IPS-20b (cell line): ENCODE measurements around the gene PLK5.

Source experiments
- H3K27ac ChIP-seq: one replicate; pipeline ENCODE4 v1.5.1; 2013; ENCODE audit warnings: low read length
- H3K27me3 ChIP-seq: 2 replicates; pipeline ENCODE4 v1.6.1; 2013; ENCODE audit warnings: mild to moderate bottlenecking, low read length, inconsistent platforms; ENCODE audit not compliant: insufficient read depth
- H3K36me3 ChIP-seq: 2 replicates; pipeline ENCODE4 v1.6.1; 2013; ENCODE audit warnings: low read depth, mild to moderate bottlenecking, inconsistent platforms, low read length, moderate library complexity; ENCODE audit not compliant: insufficient read depth
- H3K4me1 ChIP-seq: 2 replicates; pipeline ENCODE4 v1.6.1; 2013; ENCODE audit warnings: mild to moderate bottlenecking, control low read depth, inconsistent platforms, low read length, moderate library complexity; ENCODE audit not compliant: insufficient read depth
- H3K4me3 ChIP-seq: 2 replicates; pipeline ENCODE4 v1.5.1; 2013; ENCODE audit warnings: mild to moderate bottlenecking, low read length, inconsistent platforms
- H3K9ac ChIP-seq: 2 replicates; pipeline ENCODE4 v1.6.1; 2013; ENCODE audit warnings: low read depth, mild to moderate bottlenecking, inconsistent platforms, low read length, moderate library complexity
- H3K9me3 ChIP-seq: 2 replicates; pipeline ENCODE4 v1.6.1; 2013; ENCODE audit warnings: mild to moderate bottlenecking, low read depth, low read length, inconsistent platforms; ENCODE audit not compliant: insufficient read depth

Gene PLK5

DNA sequence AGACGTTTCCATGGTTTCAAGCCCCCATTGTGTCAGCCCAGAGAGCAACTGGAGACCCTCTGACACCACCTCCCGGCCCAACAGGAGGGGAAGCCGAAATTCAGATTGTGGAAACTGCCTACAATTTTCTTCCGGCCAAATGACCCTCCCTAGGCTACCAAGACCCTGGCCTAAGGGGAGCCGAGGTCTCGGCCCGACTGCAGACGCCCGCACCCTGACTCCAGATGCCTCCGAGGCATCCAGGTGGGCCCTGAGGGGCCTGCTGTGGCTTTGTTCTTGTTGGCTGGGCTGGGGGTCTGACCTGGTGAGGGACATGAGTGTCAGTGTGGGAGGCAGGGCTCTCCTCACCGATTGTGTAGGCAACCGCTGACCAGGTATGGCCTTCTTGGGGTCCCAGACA is 34.7 kb downstream of the PLK5 start:
- Histone ChIP-seq H3K9ac (no peak overlapping the region), H3K27ac (no peak overlapping the region), H3K27me3 (no peaks in the 10 kb centered on the region), H3K36me3 (peaks cover 17% of the 10 kb centered on the region), H3K4me3 (no peak overlapping the region), H3K4me1 (no peaks in the 10 kb centered on the region), H3K9me3 (no peaks in the 10 kb centered on the region)

- H3K9me3 ChIP-seq = no peaks in the 10 kb centered on the region
- H3K27me3 ChIP-seq = no peaks in the 10 kb centered on the region
- H3K4me1 ChIP-seq = no peaks in the 10 kb centered on the region
- no peak overlapping the region for H3K9ac ChIP-seq
- H3K36me3 ChIP-seq = peaks cover 21% of the 10 kb centered on the region
- no peak overlapping the region for H3K4me3 ChIP-seq
- H3K27ac ChIP-seq = no peak overlapping the region
Measured at GRCh38 chr19:1560286-1560882, 36.5 kb downstream of the PLK5 start.

DNA sequence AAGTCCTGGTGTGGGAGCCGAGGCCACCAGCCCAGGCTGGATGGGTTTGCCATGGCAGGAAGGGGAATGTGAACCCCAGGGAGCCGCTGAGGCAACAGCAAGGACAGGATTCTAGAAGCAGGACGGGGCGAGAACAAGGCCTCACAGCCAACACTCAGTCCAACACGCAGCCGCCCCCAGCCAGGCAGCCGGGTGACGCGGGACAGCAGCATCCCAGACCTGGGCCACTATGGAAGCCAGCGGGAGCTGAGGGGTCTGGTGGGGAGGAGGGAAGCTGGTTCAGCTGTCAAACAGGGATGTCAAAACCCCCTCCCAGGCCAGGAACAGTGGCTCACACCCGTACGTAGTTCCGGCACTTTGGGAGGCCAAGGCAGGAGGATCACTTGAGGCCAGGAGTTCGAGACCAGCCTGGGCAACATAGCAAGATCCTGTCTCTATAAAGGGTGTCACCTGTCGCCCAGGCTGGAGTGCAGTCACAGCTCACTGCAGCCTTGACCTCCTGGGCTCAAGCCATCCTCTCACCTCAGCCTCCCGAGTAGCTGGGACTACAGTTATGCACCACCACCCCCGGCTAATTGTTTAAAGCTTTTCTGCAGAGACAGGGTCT is 37.5 kb downstream of the PLK5 start:
- peaks cover 21% of the 10 kb centered on the region for H3K36me3 ChIP-seq

DNA sequence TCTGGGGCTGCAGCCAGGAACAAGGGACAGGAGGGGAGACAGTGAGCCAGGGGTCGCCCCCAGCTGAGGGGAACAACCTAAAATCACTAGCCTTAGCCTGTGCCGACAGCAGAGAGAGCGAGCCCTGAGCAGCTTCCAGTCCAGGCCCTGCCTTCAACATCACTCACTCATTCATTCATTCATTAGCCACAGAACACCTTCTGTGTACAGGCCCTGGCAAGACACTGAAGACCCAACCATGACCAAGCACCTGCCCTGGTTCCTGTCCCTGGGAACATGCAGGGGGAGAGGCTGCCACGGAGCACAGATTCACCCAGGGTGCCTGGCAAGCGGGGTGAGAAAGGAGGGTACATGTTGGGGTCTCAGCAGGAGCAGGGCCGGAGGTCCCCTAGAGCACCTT is 39.4 kb downstream of the PLK5 start:
- no peaks in the 10 kb centered on the region for H3K9me3 ChIP-seq
- no peak overlapping the region for H3K9ac ChIP-seq
- peaks cover 21% of the 10 kb centered on the region for H3K36me3 ChIP-seq
- H3K27ac ChIP-seq = no peak overlapping the region
- H3K27me3 ChIP-seq = no peaks in the 10 kb centered on the region
- no peaks in the 10 kb centered on the region for H3K4me1 ChIP-seq
- H3K4me3 ChIP-seq = no peak overlapping the region

More for the DNA sequence above, 37.5 kb downstream of the PLK5 start:
- Histone ChIP-seq H3K27ac (no peak overlapping the region), H3K9ac (no peak overlapping the region), H3K4me1 (no peaks in the 10 kb centered on the region), H3K27me3 (no peaks in the 10 kb centered on the region), H3K4me3 (no peak overlapping the region), H3K9me3 (no peaks in the 10 kb centered on the region)

DNA sequence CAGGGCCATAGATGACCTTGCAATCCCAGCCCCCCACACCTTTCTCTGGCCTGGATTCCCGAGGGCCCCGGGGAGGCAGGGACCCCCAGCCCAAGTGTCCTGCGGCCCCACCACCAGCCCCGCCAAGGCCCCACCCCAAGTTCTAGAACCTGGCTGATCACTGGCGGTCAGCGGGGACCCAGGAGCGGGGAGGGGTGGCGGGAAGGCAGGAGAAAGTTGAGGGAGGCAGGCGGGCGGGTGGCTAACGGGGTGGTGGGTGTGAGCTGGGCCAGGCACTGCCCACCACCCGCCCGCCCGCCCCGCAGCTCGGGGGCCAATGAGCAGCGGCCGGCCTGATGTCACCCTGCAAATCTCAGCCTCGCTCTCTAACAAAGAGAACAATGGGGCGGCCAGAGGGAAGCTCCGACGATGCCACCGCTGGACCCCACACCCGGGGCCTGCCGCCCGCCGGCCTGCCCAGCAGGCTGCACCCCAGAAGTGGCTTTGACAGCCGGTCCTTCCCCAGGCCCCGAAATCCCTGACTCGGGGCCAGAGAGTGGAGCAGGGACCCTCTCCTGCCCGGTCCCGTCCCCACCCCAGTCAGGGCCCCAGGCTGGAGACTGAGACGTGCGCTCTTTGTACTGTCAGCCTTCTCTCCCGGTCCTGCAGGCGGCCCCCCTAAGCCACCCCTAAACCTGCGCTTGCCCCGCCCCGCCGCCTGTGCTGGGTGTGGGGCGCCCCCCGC is 42.7 kb downstream of the PLK5 start:
- Histone ChIP-seq H3K4me3 (peak overlapping the region; percentile 77), H3K4me1 (no peaks in the 10 kb centered on the region), H3K36me3 (peaks cover 8% of the 10 kb centered on the region; the same call in 1 of the 2 replicates), H3K9ac (peak overlapping the region; percentile 91), H3K9me3 (peaks cover 3% of the 10 kb centered on the region; the same call in 1 of the 2 replicates), H3K27ac (peak overlapping the region; percentile 76), H3K27me3 (peaks cover 26% of the 10 kb centered on the region)

DNA sequence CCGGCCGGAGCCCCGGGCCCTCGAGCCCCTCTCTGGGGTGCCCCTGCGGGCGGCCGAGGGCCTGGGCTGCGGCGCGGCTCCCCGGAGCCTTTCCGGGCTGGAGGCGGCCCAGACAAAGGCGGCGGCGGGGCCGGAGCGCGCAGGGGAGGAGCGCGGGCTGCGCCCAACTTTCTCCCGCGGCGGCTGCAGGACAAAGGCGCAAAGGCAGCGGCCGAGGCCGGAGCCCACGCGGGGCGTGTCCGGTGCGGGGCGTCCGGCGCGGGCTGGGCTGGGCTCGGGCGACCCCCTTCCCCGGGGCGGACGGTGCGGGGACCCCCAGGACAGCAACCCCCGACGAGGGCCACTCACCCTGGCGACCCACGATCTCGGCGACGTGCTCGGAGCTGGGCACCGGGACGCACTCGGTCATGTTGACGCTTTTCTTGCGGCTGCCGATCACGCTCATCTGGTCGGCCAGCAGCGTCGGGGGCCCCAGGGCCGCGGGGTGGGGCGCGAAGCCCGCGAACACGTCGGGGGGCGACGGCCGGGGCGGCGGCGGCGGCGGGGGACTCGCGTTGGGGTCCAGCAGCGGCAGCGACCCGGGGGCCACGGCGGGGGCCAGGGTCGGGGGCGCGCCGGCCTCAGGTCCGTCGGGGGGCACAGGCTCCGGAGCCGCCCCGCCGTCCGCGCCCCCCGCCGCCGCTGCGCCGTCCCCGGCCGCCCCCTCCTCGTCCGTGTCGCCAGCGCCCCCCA is 43.4 kb downstream of the PLK5 start:
- H3K9me3 ChIP-seq = peaks cover 3% of the 10 kb centered on the region; the same call in 1 of the 2 replicates
- H3K36me3 ChIP-seq = peaks cover 8% of the 10 kb centered on the region; the same call in 1 of the 2 replicates
- H3K27me3 ChIP-seq = peaks cover 26% of the 10 kb centered on the region
- H3K4me3 ChIP-seq = peak overlapping the region; percentile 77; the same call in 1 of the 2 replicates
- peak overlapping the region; percentile 91 for H3K9ac ChIP-seq
- no peaks in the 10 kb centered on the region for H3K4me1 ChIP-seq
- H3K27ac ChIP-seq = peak overlapping the region; percentile 76

- no peaks in the 10 kb centered on the region for H3K4me1 ChIP-seq
- no peak overlapping the region for H3K4me3 ChIP-seq
Measured at GRCh38 chr19:1567848-1568227, 44.0 kb downstream of the PLK5 start.

DNA sequence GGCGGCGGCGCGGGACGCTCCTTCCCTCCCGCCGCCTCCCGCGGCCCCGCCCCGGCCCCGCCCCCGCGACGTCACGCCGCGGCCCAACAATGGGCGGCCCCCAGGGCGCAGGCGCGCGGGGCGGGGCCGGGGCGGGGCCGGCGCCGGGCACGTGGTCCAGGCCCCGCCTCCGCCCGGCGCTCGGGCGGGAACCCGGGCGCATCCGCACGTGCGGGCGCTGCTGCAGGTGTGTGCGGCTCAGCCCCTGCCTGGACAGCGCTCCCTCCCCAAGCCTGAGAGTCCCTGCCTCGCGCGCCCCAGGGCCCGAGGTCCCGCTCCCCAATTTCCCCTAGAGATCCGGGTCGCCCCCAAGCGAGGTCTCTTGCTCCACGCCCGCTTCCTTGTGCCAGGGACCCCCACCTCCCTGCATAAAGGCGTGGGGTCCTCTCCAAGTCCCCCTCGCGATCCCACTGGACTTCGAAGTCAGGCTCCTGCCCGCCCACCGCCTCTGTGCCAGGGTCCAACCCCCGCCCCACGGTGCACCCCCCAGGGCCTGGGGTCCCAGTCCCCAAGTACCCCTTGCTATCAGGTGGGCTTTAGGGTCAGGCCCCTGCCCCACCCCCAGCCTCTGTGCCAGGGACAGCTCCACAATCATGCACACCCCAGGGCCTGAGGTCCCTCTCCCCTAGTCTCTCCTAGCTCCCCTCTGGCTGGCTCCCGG is 44.6 kb downstream of the PLK5 start, which contains the start of gene MEX3D:
Gene MEX3D, minus strand, starts transcription at position 6 of the 700 bp plus-strand sequence. CDS start 267 bp downstream, outside the sequence.
- peak within 1 kb of the TSS; percentile 76 for H3K27ac ChIP-seq
- H3K4me3 ChIP-seq = peak within 1 kb of the TSS; percentile 77; the same call in 1 of the 2 replicates

More at GRCh38 chr19:1567848-1568227, 44.0 kb downstream of the PLK5 start:
- H3K9ac ChIP-seq = no peak overlapping the region
- H3K9me3 ChIP-seq = peaks cover 3% of the 10 kb centered on the region; the same call in 1 of the 2 replicates
- peaks cover 26% of the 10 kb centered on the region for H3K27me3 ChIP-seq
- peaks cover 8% of the 10 kb centered on the region; the same call in 1 of the 2 replicates for H3K36me3 ChIP-seq
- no peak overlapping the region for H3K27ac ChIP-seq

DNA sequence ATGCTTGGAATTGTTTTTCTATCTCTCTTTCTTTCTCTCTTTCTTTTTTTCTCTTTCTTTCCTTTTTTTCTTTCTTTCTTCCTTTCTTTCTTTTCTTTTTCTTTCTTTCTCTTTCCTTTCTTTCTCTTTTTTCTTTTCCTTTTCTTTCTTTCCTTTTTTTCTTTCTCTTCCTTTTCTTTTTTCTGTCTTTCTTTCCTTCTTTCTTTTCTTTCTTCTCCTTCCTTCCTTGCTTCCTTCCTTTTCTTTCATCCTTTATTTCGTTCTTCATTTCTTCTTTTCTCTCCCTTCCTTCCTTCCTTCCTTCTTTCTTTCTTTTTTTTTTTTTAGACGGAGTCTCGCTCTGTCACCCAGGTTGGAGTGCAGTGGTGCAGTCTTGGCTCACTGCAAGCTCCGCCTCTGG is 46.1 kb downstream of the PLK5 start:
- Histone ChIP-seq H3K27me3 (peaks cover 26% of the 10 kb centered on the region), H3K9ac (no peak overlapping the region), H3K36me3 (peaks cover 1% of the 10 kb centered on the region; the same call in 1 of the 2 replicates), H3K9me3 (peaks cover 3% of the 10 kb centered on the region; the same call in 1 of the 2 replicates), H3K27ac (no peak overlapping the region), H3K4me1 (no peaks in the 10 kb centered on the region), H3K4me3 (no peak overlapping the region)

More for the DNA sequence above, 44.6 kb downstream of the PLK5 start, which contains the start of gene MEX3D:
- Histone ChIP-seq H3K9me3 (peaks cover 3% of the 10 kb centered on the region; the same call in 1 of the 2 replicates), H3K9ac (peak within 1 kb of the TSS; percentile 91), H3K4me1 (no peaks in the 10 kb centered on the region), H3K27me3 (peaks cover 26% of the 10 kb centered on the region), H3K36me3 (peaks cover 8% of the 10 kb centered on the region; the same call in 1 of the 2 replicates)

DNA sequence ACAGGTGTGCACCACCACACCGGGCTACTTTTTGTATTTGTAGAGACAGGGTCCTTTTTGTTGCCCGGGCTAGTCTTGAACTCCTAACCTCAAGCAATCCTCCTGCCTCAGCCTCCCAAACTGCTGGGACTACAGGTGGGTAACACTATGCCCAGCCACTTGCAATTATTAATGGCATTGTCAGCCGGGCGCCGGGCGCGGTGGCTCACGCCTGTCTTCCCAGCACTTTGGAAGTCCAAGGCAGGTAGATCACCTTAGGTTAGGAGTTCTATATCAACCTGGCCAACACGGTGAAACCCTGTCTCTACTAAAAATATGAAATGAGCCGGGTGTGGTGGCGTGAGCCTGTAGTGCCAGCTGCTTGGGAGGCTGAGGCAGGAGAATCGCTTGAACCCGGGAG is 47.0 kb downstream of the PLK5 start:
- Histone ChIP-seq H3K27me3 (peaks cover 26% of the 10 kb centered on the region), H3K36me3 (no peaks in the 10 kb centered on the region), H3K4me1 (no peaks in the 10 kb centered on the region), H3K9me3 (peaks cover 3% of the 10 kb centered on the region; the same call in 1 of the 2 replicates), H3K27ac (no peak overlapping the region), H3K4me3 (no peak overlapping the region), H3K9ac (no peak overlapping the region)
